ENCODE data around the gene SND1.

Gene SND1

DNA sequence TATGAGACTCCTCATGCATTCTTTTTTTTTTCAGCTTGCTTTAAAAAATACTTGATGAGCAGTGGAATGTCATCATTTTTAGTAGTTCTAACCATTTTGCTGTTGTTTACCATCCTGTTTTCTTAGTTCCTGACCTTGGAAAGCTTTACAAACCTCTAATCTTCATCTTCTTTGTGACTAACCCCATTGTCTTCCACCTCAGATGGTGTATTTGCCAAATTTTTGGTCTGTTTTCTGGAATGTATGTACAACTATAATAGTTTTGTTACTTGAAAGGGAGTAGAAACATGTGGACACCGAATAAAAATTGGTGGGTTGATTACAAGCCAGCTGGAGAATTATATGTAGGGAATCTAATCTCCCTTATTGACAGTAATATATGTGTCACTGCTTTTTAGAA, 172.7 kb downstream of the SND1 start:
- Histone ChIP-seq H3K27me3 (ENCODE audit: control insufficient read depth in 1 of 2, insufficient read depth in 1 of 2, low read length in 2 of 2) (no peaks in the 10 kb centered on the region), H2BK12ac (ENCODE audit: low read length in 2 of 2) (no peak overlapping the region), H2BK15ac (ENCODE audit: low read depth, poor library complexity, severe bottlenecking) (no peak overlapping the region), H3K14ac (ENCODE audit: low read length in 2 of 2) (no peak overlapping the region), H2BK5ac (ENCODE audit: low read depth, low read length, poor library complexity, severe bottlenecking) (no peak overlapping the region), H2AFZ (ENCODE audit: low read depth, low read length) (no peak overlapping the region), H4K8ac (ENCODE audit: low read length) (no peak overlapping the region), H3K27ac (ENCODE audit: low read length, poor library complexity, severe bottlenecking) (no peak overlapping the region), H3K4me3 (ENCODE audit: insufficient read depth in 1 of 2, low read depth in 1 of 2, low read length in 2 of 2) (no peak overlapping the region), H3K9me3 (ENCODE audit: control insufficient read depth, low read length) (no peaks in the 10 kb centered on the region), H3K4me1 (ENCODE audit: control insufficient read depth, insufficient read depth, low read depth, low read length) (peaks cover 2% of the 10 kb centered on the region), H4K91ac (ENCODE audit: low read length) (no peak overlapping the region), H3K79me1 (replicated peaks; ENCODE audit: low read length, poor library complexity, severe bottlenecking) (peaks cover 14% of the 10 kb centered on the region), H3K9ac (ENCODE audit: low read length) (no peak overlapping the region), H3K4me2 (ENCODE audit: low read length, poor library complexity, severe bottlenecking) (no peak overlapping the region), H3K4ac (ENCODE audit: low read depth in 1 of 2, low read length in 2 of 2) (no peak overlapping the region), H2BK120ac (ENCODE audit: low read depth, low read length) (no peak overlapping the region), H3K18ac (ENCODE audit: low read depth in 1 of 2, low read length in 2 of 2) (no peak overlapping the region), H3K23ac (ENCODE audit: low read length in 2 of 2) (no peak overlapping the region), H2AK5ac (ENCODE audit: low read length, severe bottlenecking) (no peak overlapping the region), H3K36me3 (ENCODE audit: control insufficient read depth in 1 of 2, insufficient read depth in 2 of 2, low read depth in 1 of 2, low read length in 2 of 2) (no peaks in the 10 kb centered on the region)
- no CpG with 5 or more reads among the region's 1 CpG for WGBS
- no peak for DNase-seq

DNA sequence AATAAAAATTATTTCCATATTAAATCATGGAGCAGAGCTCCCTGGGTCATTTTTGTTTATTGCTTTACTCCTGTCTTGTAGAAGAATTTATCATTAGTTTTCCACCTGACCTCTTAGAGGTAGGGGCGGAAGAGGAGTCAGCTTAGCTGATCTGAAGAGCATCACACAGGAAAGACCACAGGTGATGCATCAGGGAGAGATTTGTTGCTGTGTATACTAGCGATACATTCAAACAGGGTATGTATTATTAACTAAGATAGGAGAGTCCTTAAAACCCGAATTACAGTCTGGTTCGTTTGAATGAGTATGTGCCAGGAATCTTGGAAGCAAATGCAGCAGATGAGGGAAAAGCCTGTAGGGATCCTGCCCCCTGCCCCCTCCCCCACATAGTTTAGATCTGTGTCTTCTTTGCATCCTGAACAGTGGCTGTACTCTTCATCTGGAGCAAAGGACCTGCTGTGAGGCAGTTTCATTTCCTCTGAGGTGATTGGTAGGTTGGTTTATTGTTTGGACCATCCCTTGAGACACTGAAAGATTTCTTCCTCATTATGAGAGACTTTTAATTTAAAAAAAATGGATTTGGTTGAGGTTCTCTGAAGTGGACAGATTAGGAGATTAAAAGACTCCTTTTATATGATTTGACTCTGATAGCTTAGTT, 177.0 kb downstream of the SND1 start:
- H3K9me3 ChIP-seq (ENCODE audit: control insufficient read depth, low read length): no peaks in the 10 kb centered on the region
- no peak overlapping the region for H2BK15ac ChIP-seq (ENCODE audit: low read depth, poor library complexity, severe bottlenecking)
- H2BK12ac ChIP-seq (ENCODE audit: low read length in 2 of 2): no peak overlapping the region
- H4K91ac ChIP-seq (ENCODE audit: low read length): no peak overlapping the region
- no peak overlapping the region for H3K27ac ChIP-seq (ENCODE audit: low read length, poor library complexity, severe bottlenecking)
- no peak overlapping the region for H2AK5ac ChIP-seq (ENCODE audit: low read length, severe bottlenecking)
- H3K14ac ChIP-seq (ENCODE audit: low read length in 2 of 2): no peak overlapping the region
- DNase-seq: no peak
- no peak overlapping the region for H3K18ac ChIP-seq (ENCODE audit: low read depth in 1 of 2, low read length in 2 of 2)
- no peak overlapping the region for H3K4ac ChIP-seq (ENCODE audit: low read depth in 1 of 2, low read length in 2 of 2)
- H3K4me3 ChIP-seq (ENCODE audit: insufficient read depth in 1 of 2, low read depth in 1 of 2, low read length in 2 of 2): no peak overlapping the region
- peaks cover 2% of the 10 kb centered on the region for H3K4me1 ChIP-seq (ENCODE audit: control insufficient read depth, insufficient read depth, low read depth, low read length)
- H2BK5ac ChIP-seq (ENCODE audit: low read depth, low read length, poor library complexity, severe bottlenecking): no peak overlapping the region
- no peak overlapping the region for H3K23ac ChIP-seq (ENCODE audit: low read length in 2 of 2)
- H3K9ac ChIP-seq (ENCODE audit: low read length): no peak overlapping the region
- H3K4me2 ChIP-seq (ENCODE audit: low read length, poor library complexity, severe bottlenecking): no peak overlapping the region
- H3K27me3 ChIP-seq (ENCODE audit: control insufficient read depth in 1 of 2, insufficient read depth in 1 of 2, low read length in 2 of 2): no peaks in the 10 kb centered on the region
- H3K79me1 ChIP-seq (replicated peaks; ENCODE audit: low read length, poor library complexity, severe bottlenecking): peaks cover 26% of the 10 kb centered on the region
- H2BK120ac ChIP-seq (ENCODE audit: low read depth, low read length): no peak overlapping the region
- peaks cover 0 to 3% of the 10 kb centered on the region in 2 experiments for H3K36me3 ChIP-seq (ENCODE audit: control insufficient read depth in 1 of 2, insufficient read depth in 2 of 2, low read depth in 1 of 2, low read length in 2 of 2)
- H2AFZ ChIP-seq (ENCODE audit: low read depth, low read length): no peak overlapping the region
- no peak overlapping the region for H4K8ac ChIP-seq (ENCODE audit: low read length)
- 93% methylated on average over 4 of the region's 4 CpGs for WGBS

DNA sequence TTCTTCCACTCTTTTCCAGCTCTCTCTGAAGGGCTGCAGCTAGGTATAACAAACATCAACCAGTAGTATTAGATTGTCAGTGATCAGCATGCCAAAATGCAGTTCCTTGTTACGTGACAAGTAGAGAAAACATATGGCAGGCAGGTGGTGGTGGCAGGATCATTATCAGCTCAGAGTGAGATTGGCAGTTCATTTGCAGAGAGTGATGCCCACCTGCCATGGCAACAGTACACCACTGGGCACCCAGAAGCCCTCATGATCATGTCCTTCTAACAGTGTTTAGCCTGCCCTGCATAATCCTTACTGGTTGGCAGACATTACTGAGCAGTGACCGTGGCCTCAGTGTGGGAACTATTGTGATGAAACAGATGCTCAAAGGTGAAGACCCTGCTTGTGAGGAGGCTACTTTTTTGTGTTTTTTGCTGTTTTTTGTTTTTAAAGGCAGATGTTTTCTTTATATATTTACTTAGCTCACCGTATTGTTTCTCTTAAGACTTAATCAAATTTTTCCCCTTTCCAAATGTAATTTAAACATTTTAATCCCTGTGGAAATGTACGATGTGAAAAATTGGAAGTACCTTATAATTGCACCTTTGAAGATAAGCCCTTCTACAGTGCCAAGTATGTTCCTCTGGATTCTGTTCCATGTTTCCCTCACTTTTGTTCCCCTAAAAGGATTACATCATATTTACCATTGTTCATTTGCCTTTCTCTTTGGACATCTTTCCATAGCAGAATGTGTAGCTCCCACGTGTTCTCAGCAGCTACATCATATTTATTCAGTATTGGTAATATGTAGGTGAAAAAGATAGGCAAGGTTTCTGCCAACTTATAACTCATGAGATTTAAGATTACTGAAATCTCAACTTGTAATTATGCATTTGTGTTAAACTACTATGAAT, 179.6 kb downstream of the SND1 start:
- no peak overlapping the region for H3K4me3 ChIP-seq (ENCODE audit: insufficient read depth in 1 of 2, low read depth in 1 of 2, low read length in 2 of 2)
- H2AFZ ChIP-seq (ENCODE audit: low read depth, low read length): no peak overlapping the region
- H4K8ac ChIP-seq (ENCODE audit: low read length): no peak overlapping the region
- H3K79me1 ChIP-seq (replicated peaks; ENCODE audit: low read length, poor library complexity, severe bottlenecking): peaks cover 29% of the 10 kb centered on the region
- H3K9me3 ChIP-seq (ENCODE audit: control insufficient read depth, low read length): no peaks in the 10 kb centered on the region
- H3K4ac ChIP-seq (ENCODE audit: low read depth in 1 of 2, low read length in 2 of 2): no peak overlapping the region
- H3K4me2 ChIP-seq (ENCODE audit: low read length, poor library complexity, severe bottlenecking): no peak overlapping the region
- H2BK12ac ChIP-seq (ENCODE audit: low read length in 2 of 2): no peak overlapping the region
- DNase-seq: no peak
- no peak overlapping the region for H2BK5ac ChIP-seq (ENCODE audit: low read depth, low read length, poor library complexity, severe bottlenecking)
- H2BK120ac ChIP-seq (ENCODE audit: low read depth, low read length): no peak overlapping the region
- no peak overlapping the region for H3K9ac ChIP-seq (ENCODE audit: low read length)
- H2AK5ac ChIP-seq (ENCODE audit: low read length, severe bottlenecking): no peak overlapping the region
- H3K23ac ChIP-seq (ENCODE audit: low read length in 2 of 2): no peak overlapping the region
- H4K91ac ChIP-seq (ENCODE audit: low read length): no peak overlapping the region
- whole genome bisulfite sequencing: 92% methylated on average over 3 of the region's 5 CpGs
- no peak overlapping the region for H2BK15ac ChIP-seq (ENCODE audit: low read depth, poor library complexity, severe bottlenecking)
- no peak overlapping the region for H3K27ac ChIP-seq (ENCODE audit: low read length, poor library complexity, severe bottlenecking)
- no peaks in the 10 kb centered on the region for H3K27me3 ChIP-seq (ENCODE audit: control insufficient read depth in 1 of 2, insufficient read depth in 1 of 2, low read length in 2 of 2)
- H3K36me3 ChIP-seq (ENCODE audit: control insufficient read depth in 1 of 2, insufficient read depth in 2 of 2, low read depth in 1 of 2, low read length in 2 of 2): peaks cover 0 to 3% of the 10 kb centered on the region in 2 experiments
- H3K4me1 ChIP-seq (ENCODE audit: control insufficient read depth, insufficient read depth, low read depth, low read length): peaks cover 2% of the 10 kb centered on the region
- no peak overlapping the region for H3K18ac ChIP-seq (ENCODE audit: low read depth in 1 of 2, low read length in 2 of 2)
- peak overlapping the region in 1 of 2 experiments; percentile 92 for H3K14ac ChIP-seq (ENCODE audit: low read length in 2 of 2)

DNA sequence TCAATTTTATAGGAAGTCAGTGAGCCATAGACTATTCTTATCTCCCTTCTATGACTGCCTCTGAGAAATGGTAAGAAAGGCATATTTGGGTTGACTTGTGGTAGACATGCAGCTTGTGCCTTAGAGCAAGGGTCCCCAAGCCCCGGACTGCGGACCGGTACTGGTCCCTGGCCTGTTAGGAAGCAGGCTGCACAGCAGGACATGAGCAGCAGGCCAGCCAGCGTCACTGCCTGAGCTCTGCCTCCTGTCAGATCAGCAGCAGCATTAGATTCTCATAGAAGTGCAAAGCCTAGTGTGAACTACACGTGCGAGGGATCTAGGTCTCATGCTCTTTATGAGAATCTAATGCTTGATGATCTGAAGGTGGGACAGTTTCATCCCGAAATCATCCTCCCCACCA, 180.6 kb downstream of the SND1 start:
- Histone ChIP-seq H3K23ac (ENCODE audit: low read length in 2 of 2) (no peak overlapping the region), H2BK15ac (ENCODE audit: low read depth, poor library complexity, severe bottlenecking) (no peak overlapping the region), H4K8ac (ENCODE audit: low read length) (no peak overlapping the region), H3K9ac (ENCODE audit: low read length) (no peak overlapping the region), H4K91ac (ENCODE audit: low read length) (no peak overlapping the region), H3K4me2 (ENCODE audit: low read length, poor library complexity, severe bottlenecking) (no peak overlapping the region), H2BK120ac (ENCODE audit: low read depth, low read length) (no peak overlapping the region), H2AK5ac (ENCODE audit: low read length, severe bottlenecking) (no peak overlapping the region), H3K14ac (ENCODE audit: low read length in 2 of 2) (no peak overlapping the region), H2BK12ac (ENCODE audit: low read length in 2 of 2) (peak overlapping the region in 1 of 2 experiments; percentile 3), H3K27ac (ENCODE audit: low read length, poor library complexity, severe bottlenecking) (no peak overlapping the region), H3K4me1 (ENCODE audit: control insufficient read depth, insufficient read depth, low read depth, low read length) (peaks cover 2% of the 10 kb centered on the region), H2AFZ (ENCODE audit: low read depth, low read length) (no peak overlapping the region), H3K79me1 (replicated peaks; ENCODE audit: low read length, poor library complexity, severe bottlenecking) (peaks cover 31% of the 10 kb centered on the region), H3K4me3 (ENCODE audit: insufficient read depth in 1 of 2, low read depth in 1 of 2, low read length in 2 of 2) (no peak overlapping the region), H2BK5ac (ENCODE audit: low read depth, low read length, poor library complexity, severe bottlenecking) (no peak overlapping the region), H3K18ac (ENCODE audit: low read depth in 1 of 2, low read length in 2 of 2) (peak overlapping the region in 1 of 2 experiments; percentile 18), H3K4ac (ENCODE audit: low read depth in 1 of 2, low read length in 2 of 2) (no peak overlapping the region), H3K9me3 (ENCODE audit: control insufficient read depth, low read length) (peaks cover 4% of the 10 kb centered on the region), H3K36me3 (ENCODE audit: control insufficient read depth in 1 of 2, insufficient read depth in 2 of 2, low read depth in 1 of 2, low read length in 2 of 2) (peaks cover 0 to 3% of the 10 kb centered on the region in 2 experiments), H3K27me3 (ENCODE audit: control insufficient read depth in 1 of 2, insufficient read depth in 1 of 2, low read length in 2 of 2) (no peaks in the 10 kb centered on the region)
- no peak for DNase-seq
- WGBS: 83% methylated on average over 6 of the region's 7 CpGs
